Adipose tissue (tissue), 3 donors: ENCODE measurements around the gene TPD52L1. TPM values are rescaled to one million over a fixed set of nuclear protein-coding genes. Genes with fewer than 3 reads are reported as not detected.
"Not testable (repeated sequence)": the region's sequence is repeated elsewhere in the genome, so short reads cannot be mapped to it uniquely, and the experiment has no call there.

Source experiments
- H3K27ac ChIP-seq: one replicate; pipeline ENCODE4 v1.5.1; 2013; ENCODE audit warnings: low read depth, low read length
- WGBS, 3 donors: extraction: QIAGEN DNeasy Blood & Tissue Kit; methylation state at CpG; one replicate each; pipeline ENCODE4 v1.1.7; 2013; 5-methylcytosine and 5-hydroxymethylcytosine counted together
- polyA plus RNA-seq, 3 donors: library from polyadenylated mRNA; stranded (reverse); fragments of 200-250 nt; gene quantifications; one replicate each; pipeline ENCODE4 v1.2.3, GENCODE V29; 2013
- donor health status: healthy with polysubstance abuse.
- donor health status: Bipolar disorder and iron deficiency.
- donor health status: healthy.

Gene TPD52L1
- polyA plus RNA-seq, 3 donors, result 37.3 to 76.6 (median 38.3) TPM

GRCh38 chr6:125277838-125278237, 124.3 kb downstream of the TPD52L1 start:
- H3K27ac ChIP-seq, result no peak overlapping the region
- 75 to 96% (median 94%) methylated on average over 1 of the region's 1 CpG for WGBS, 3 donors

- WGBS, 3 donors, result 95 to 97% (median 95%) methylated on average over 7 of the region's 7 CpGs
- H3K27ac ChIP-seq, result no peak overlapping the region
These were observed 126.4 kb downstream of the TPD52L1 start for GRCh38 chr6:125279961-125280360.

- 89 to 95% (median 90%) methylated on average over 11 of the region's 11 CpGs for WGBS, 3 donors
- H3K27ac ChIP-seq, result not testable (repeated sequence)
These were observed 126.9 kb downstream of the TPD52L1 start for GRCh38 chr6:125280370-125281035.

- not testable (repeated sequence) for H3K27ac ChIP-seq
- WGBS, 3 donors, result 97 to 100% (median 98%) methylated on average over 3 of the region's 3 CpGs
These were observed 128.9 kb downstream of the TPD52L1 start for GRCh38 chr6:125282470-125282869.

- 98 to 100% (median 100%) methylated on average over 1 of the region's 1 CpG for WGBS, 3 donors
- no peak overlapping the region for H3K27ac ChIP-seq
These were observed 131.8 kb downstream of the TPD52L1 start for GRCh38 chr6:125285353-125285752.

- 98 to 100% (median 99%) methylated on average over 1 of the region's 1 CpG for WGBS, 3 donors
These were observed 132.4 kb downstream of the TPD52L1 start for GRCh38 chr6:125285936-125286335.

GRCh38 chr6:125287718-125288117, 134.1 kb downstream of the TPD52L1 start:
- no peak overlapping the region for H3K27ac ChIP-seq
- 94 to 97% (median 95%) methylated on average over 9 of the region's 9 CpGs for WGBS, 3 donors

More at GRCh38 chr6:125285936-125286335, 132.4 kb downstream of the TPD52L1 start:
- H3K27ac ChIP-seq, result no peak overlapping the region

GRCh38 chr6:125293587-125293986, 140.0 kb downstream of the TPD52L1 start:
- no peak overlapping the region for H3K27ac ChIP-seq
- 93 to 100% (median 95%) methylated on average over 3 of the region's 3 CpGs for WGBS, 3 donors

GRCh38 chr6:125294036-125294435, 140.5 kb downstream of the TPD52L1 start:
- 93 to 97% (median 95%) methylated on average over 1 of the region's 1 CpG for WGBS, 3 donors
- no peak overlapping the region for H3K27ac ChIP-seq

- 38 to 73% (median 73%) methylated on average over 3 of the region's 3 CpGs for WGBS, 3 donors
- H3K27ac ChIP-seq, result no peak overlapping the region
These were observed 141.4 kb downstream of the TPD52L1 start for GRCh38 chr6:125294925-125295324.

GRCh38 chr6:125296471-125296870, 142.9 kb downstream of the TPD52L1 start:
- 88 to 100% (median 89%) methylated on average over 1 of the region's 1 CpG for WGBS, 3 donors
- H3K27ac ChIP-seq, result no peak overlapping the region

GRCh38 chr6:125299257-125299656, 145.7 kb downstream of the TPD52L1 start:
- H3K27ac ChIP-seq, result no peak overlapping the region
- 89 to 94% (median 91%) methylated on average over 3 of the region's 3 CpGs for WGBS, 3 donors

GRCh38 chr6:125300992-125301434, 147.4 kb downstream of the TPD52L1 start:
- H3K27ac ChIP-seq, result peak overlapping the region; percentile 10
- WGBS, 3 donors, result 3% methylated on average over 11 of the region's 11 CpGs

GRCh38 chr6:125301435-125302391, 148.1 kb downstream of the TPD52L1 start, which contains the start of gene HDDC2:
Gene HDDC2 (minus strand): TSS chr6:125301967. CDS start chr6:125301932, 35 bp downstream.
- WGBS, 3 donors, result 2 to 5% (median 4%) methylated on average over 59 to 66 of the region's 67 CpGs
- H3K27ac ChIP-seq, result peak within 1 kb of the TSS; percentile 17

- H3K27ac ChIP-seq, result no peak overlapping the region
- 76 to 83% (median 76%) methylated on average over 4 of the region's 4 CpGs for WGBS, 3 donors
These were observed 149.4 kb downstream of the TPD52L1 start for GRCh38 chr6:125302840-125303511.

- no peak overlapping the region for H3K27ac ChIP-seq
- WGBS, 3 donors, result 50 to 94% (median 62%) methylated on average over 1 of the region's 1 CpG
These were observed 149.9 kb downstream of the TPD52L1 start for GRCh38 chr6:125303512-125303854.

GRCh38 chr6:125304970-125305660, 151.5 kb downstream of the TPD52L1 start:
- WGBS, 3 donors, result 84 to 88% (median 85%) methylated on average over 3 of the region's 3 CpGs
- H3K27ac ChIP-seq, result no peak overlapping the region

GRCh38 chr6:125306756-125307149, 153.2 kb downstream of the TPD52L1 start:
- no peak overlapping the region for H3K27ac ChIP-seq
- 69 to 86% (median 73%) methylated on average over 3 of the region's 3 CpGs for WGBS, 3 donors
